ENCODE results near the gene DUSP2.

- no peak for TF ChIP-seq CTCF (conservative IDR thresholded peaks at IDR 0.05; ENCODE audit: low read depth in 2 of 2)
- TF ChIP-seq EZH2 (IDR thresholded peaks at IDR 0.05; ENCODE audit: low read depth, unreplicated experiment), result no peak
- no peak for TF ChIP-seq POLR2AphosphoS5 (IDR thresholded peaks at IDR 0.05; ENCODE audit: low read depth)
- no peak for TF ChIP-seq JUNB (IDR thresholded peaks at IDR 0.05; ENCODE audit: unreplicated experiment)
- TF ChIP-seq EZH2phosphoT487 (IDR thresholded peaks at IDR 0.05; ENCODE audit: unreplicated experiment), result no peak
- no peak for TF ChIP-seq REST (IDR thresholded peaks at IDR 0.05; ENCODE audit: unreplicated experiment)
- TF ChIP-seq NANOG (IDR thresholded peaks at IDR 0.05; ENCODE audit: borderline replicate concordance), result no peak
- TF ChIP-seq ZNF114 (CRISPR knock-in tag; IDR thresholded peaks at IDR 0.05), result no peak
- TF ChIP-seq ZNF331 (CRISPR knock-in tag; IDR thresholded peaks at IDR 0.05; ENCODE audit: low read depth), result no peak
- no peak for TF ChIP-seq STAT1 (IDR thresholded peaks at IDR 0.05; ENCODE audit: unreplicated experiment)
Measured at GRCh38 chr2:96191937-96192670, 46.9 kb upstream of the DUSP2 start.

Data from GM23338 (cell line).